ENCODE data around the gene CCT3. TPM values are rescaled to one million over a fixed set of nuclear protein-coding genes. Genes with fewer than 3 reads are reported as not detected.

The CCT3 gene
- total RNA-seq, 1 donor from 2014 or later, result 270 TPM

GRCh38 chr1:156259805-156260204 lies 78.3 kb downstream of the CCT3 start:
- Mint-ChIP-seq H3K4me1 (ENCODE audit: low read depth) (no peaks in the 10 kb centered on the region), H3K4me3 (ENCODE audit: low read depth) (no peak overlapping the region), H3K9me3 (ENCODE audit: low read depth) (no peaks in the 10 kb centered on the region), H3K36me3 (ENCODE audit: insufficient read depth) (peaks cover 34% of the 10 kb centered on the region), H3K27ac (no peak overlapping the region), H3K27me3 (no peaks in the 10 kb centered on the region)
- no peak for DNase-seq (ENCODE audit: low spot score, unreplicated experiment)
- TF ChIP-seq CTCF (IDR thresholded peaks at IDR 0.05; ENCODE audit: unreplicated experiment), result no peak

Other genes with a start within 250 kb of the CCT3 start
- gene LMNA, start 223.6 kb downstream of the CCT3 start, total RNA-seq, result 83.5 and 92.7 TPM in 2 replicates
- 2.1 and 3.7 TPM in 2 replicates for gene SEMA4A, start 184.7 kb downstream of the CCT3 start, total RNA-seq
- gene SLC25A44, start 144.2 kb downstream of the CCT3 start, total RNA-seq, result 14.3 and 20.4 TPM in 2 replicates
- gene PMF1, start 125.3 kb downstream of the CCT3 start, total RNA-seq, result 77.7 and 80.9 TPM in 2 replicates
- 4.8 and 5.8 TPM in 2 replicates for gene BGLAP, start 96.1 kb downstream of the CCT3 start, total RNA-seq
- gene PAQR6, start 90.2 kb downstream of the CCT3 start, total RNA-seq, result 21.5 and 22.3 TPM in 2 replicates
- gene SMG5, start 55.5 kb downstream of the CCT3 start, total RNA-seq, result 114 TPM in 2 replicates
- 5.1 and 5.9 TPM in 2 replicates for gene TMEM79, start 54.0 kb downstream of the CCT3 start, total RNA-seq
- gene GLMP, start 42.6 kb downstream of the CCT3 start, total RNA-seq, result 57.1 and 59.3 TPM in 2 replicates
- gene VHLL, start 39.0 kb downstream of the CCT3 start, total RNA-seq, result 0.46 TPM in 1 of 2 replicates, not detected in the other
- 0.65 and 0.95 TPM in 2 replicates for gene TSACC, start 234 bp upstream of the CCT3 start, total RNA-seq
- gene RHBG, start 30.9 kb upstream of the CCT3 start, total RNA-seq, result 0.36 and 0.71 TPM in 2 replicates
- gene MEF2D, start 162.5 kb upstream of the CCT3 start, total RNA-seq, result 20.2 and 26.6 TPM in 2 replicates
- 29.6 and 32.4 TPM in 2 replicates for gene IQGAP3, start 234.3 kb upstream of the CCT3 start, total RNA-seq
- gene TTC24, start 241.4 kb upstream of the CCT3 start, total RNA-seq, result not detected in 2 replicates